Osteocyte (in vitro differentiated cells): ENCODE measurements around the gene GNB1. TPM values are rescaled to one million over a fixed set of nuclear protein-coding genes. Genes with fewer than 3 reads are reported as not detected.

Source experiments
- DNase-seq: peaks from one replicate; pipeline ENCODE4 v3.0.0; 2021; ENCODE audit warnings: mixed read lengths; ENCODE audit not compliant: unreplicated experiment; ENCODE audit errors: extremely low spot score
- H3K27ac Mint-ChIP-seq: one replicate; pipeline ENCODE4 v1.8.0; 2021; ENCODE audit warnings: mild to moderate bottlenecking, mixed read lengths; ENCODE audit not compliant: unreplicated experiment
- H3K27me3 Mint-ChIP-seq: one replicate; pipeline ENCODE4 v1.8.0; 2021; ENCODE audit warnings: mixed read lengths; ENCODE audit not compliant: unreplicated experiment
- H3K36me3 Mint-ChIP-seq: one replicate; pipeline ENCODE4 v1.8.0; 2021; ENCODE audit warnings: mixed read lengths; ENCODE audit not compliant: unreplicated experiment
- H3K4me1 Mint-ChIP-seq: one replicate; pipeline ENCODE4 v1.8.0; 2021; ENCODE audit warnings: mixed read lengths; ENCODE audit not compliant: unreplicated experiment
- H3K4me3 Mint-ChIP-seq: one replicate; pipeline ENCODE4 v1.8.0; 2021; ENCODE audit warnings: mild to moderate bottlenecking, moderate library complexity, mixed read lengths; ENCODE audit not compliant: unreplicated experiment
- H3K9me3 Mint-ChIP-seq: one replicate; pipeline ENCODE4 v1.8.0; 2021; ENCODE audit warnings: mixed read lengths; ENCODE audit not compliant: unreplicated experiment
- total RNA-seq: library from RNA; stranded (reverse); gene quantifications from 2 replicates; pipeline ENCODE4 v1.2.1, GENCODE V29; 2021
- TF ChIP-seq, protein P1 (sequence below): fragments of 200-600 bp; sonication (generic); IDR thresholded peaks from 2 replicates; pipeline ENCODE4 v1.5.0; 2021; ENCODE audit warnings: antibody characterized with exemption, mild to moderate bottlenecking, moderate library complexity

The GNB1 gene
- total RNA-seq, 1 donor from 2014 or later, result 407 TPM

DNA sequence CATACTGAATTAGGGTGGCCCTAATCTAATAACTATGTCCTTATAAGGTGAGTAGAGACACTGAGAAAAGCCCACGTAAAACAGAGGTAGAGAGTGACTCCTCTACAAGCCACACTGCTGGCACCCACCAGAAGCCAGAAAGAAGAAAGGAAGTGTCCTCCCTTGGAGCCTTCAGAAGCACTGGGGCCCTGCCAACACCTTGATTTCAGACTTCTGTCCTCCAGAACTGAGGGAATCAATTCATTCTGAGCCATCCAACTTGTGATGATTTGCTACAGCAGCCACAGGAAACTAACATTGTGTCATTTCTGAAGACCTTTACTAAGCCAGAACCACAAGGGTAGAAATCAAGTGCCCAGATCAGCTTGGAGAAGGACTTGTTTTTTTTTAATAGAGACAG is 15.0 kb downstream of the GNB1 start:
- Mint-ChIP-seq H3K4me1 (peaks cover 44% of the 10 kb centered on the region), H3K4me3 (no peak overlapping the region), H3K9me3 (no peaks in the 10 kb centered on the region), H3K27me3 (no peaks in the 10 kb centered on the region), H3K27ac (peak overlapping the region; percentile 44), H3K36me3 (peaks cover 6% of the 10 kb centered on the region)
- no peak for DNase-seq
- TF ChIP-seq, protein P1, sequence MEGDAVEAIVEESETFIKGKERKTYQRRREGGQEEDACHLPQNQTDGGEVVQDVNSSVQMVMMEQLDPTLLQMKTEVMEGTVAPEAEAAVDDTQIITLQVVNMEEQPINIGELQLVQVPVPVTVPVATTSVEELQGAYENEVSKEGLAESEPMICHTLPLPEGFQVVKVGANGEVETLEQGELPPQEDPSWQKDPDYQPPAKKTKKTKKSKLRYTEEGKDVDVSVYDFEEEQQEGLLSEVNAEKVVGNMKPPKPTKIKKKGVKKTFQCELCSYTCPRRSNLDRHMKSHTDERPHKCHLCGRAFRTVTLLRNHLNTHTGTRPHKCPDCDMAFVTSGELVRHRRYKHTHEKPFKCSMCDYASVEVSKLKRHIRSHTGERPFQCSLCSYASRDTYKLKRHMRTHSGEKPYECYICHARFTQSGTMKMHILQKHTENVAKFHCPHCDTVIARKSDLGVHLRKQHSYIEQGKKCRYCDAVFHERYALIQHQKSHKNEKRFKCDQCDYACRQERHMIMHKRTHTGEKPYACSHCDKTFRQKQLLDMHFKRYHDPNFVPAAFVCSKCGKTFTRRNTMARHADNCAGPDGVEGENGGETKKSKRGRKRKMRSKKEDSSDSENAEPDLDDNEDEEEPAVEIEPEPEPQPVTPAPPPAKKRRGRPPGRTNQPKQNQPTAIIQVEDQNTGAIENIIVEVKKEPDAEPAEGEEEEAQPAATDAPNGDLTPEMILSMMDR, result no peak

DNA sequence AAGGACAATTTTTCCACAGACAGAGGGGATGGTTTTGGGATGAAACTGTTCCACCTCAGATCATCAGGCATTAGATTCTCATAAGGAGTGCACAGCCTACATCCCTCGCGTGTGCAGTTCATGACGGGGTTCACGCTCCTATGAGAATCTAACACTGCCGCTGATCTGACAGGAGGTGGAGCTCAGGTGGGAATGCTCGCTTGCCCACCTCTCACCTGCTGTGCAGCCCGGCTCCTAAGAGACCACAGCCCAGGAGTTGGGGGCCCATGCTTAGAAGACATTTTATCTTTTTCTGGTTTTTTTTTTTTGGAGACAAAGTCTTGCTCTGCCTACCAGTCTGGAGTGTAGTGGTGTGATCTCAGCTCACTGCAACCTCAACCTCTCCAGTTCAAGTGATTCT is 16.0 kb downstream of the GNB1 start:
- Mint-ChIP-seq H3K4me3 (no peak overlapping the region), H3K9me3 (no peaks in the 10 kb centered on the region), H3K36me3 (peaks cover 6% of the 10 kb centered on the region), H3K27me3 (no peaks in the 10 kb centered on the region), H3K27ac (no peak overlapping the region), H3K4me1 (peaks cover 40% of the 10 kb centered on the region)
- TF ChIP-seq, protein P1, result no peak
- DNase-seq, result no peak

DNA sequence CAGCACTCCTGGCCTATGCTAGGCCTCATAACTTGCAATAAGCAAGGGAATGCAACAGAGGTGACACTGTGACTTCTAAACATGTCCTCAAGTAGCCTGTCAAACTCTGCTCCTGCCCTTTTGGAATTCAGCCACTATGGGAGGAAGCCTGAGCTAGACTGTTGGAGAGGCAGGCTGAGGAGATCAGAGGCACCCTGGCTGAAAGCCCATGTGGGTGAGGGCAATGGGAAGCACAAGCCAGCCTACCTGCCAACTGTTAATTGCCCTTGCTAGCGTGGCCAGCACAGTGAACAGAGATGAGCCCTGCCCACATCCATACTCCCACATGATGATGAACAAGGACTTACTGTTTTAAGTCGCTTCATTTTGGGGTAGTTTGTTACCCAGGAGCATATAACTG is 17.7 kb downstream of the GNB1 start:
- Mint-ChIP-seq H3K27me3 (no peaks in the 10 kb centered on the region), H3K4me1 (peaks cover 33% of the 10 kb centered on the region), H3K9me3 (no peaks in the 10 kb centered on the region), H3K36me3 (peaks cover 6% of the 10 kb centered on the region), H3K4me3 (no peak overlapping the region), H3K27ac (no peak overlapping the region)
- DNase-seq, result no peak
- TF ChIP-seq, protein P1, result no peak

DNA sequence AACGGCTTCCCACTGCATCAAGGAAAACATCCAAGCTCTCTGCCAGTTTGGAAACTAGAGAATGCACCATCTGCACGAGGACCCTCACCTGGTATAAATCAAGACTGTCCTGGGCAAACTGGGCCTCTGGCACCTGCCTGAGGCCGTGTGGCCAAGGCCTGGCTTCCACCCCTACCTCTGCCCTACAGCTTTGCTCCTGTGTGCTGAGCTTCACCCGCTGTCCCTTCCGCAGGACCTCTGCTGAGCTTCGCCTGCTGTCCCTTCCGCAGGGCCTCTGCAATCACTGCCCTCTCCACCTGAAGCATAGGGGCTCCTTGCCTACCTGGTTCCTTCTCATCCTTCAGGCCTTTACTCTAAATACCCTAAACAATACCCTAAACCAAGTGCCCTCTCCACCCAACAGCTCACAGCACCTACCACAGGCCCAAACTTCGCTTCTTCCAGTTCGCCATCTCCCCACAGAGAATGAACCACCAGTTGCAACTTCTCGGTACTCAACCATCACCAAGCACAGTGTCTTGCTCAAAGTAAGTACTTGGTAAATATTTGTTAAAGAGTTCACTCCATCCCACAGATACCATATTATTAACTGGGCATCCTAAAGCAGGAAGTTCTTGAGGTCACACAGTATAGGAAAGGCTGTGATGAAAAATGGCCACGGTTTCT is 18.4 kb downstream of the GNB1 start:
- no peak for DNase-seq
- TF ChIP-seq, protein P1, result no peak
- no peak overlapping the region for H3K4me3 Mint-ChIP-seq
- no peaks in the 10 kb centered on the region for H3K27me3 Mint-ChIP-seq
- H3K27ac Mint-ChIP-seq, result peak overlapping the region; percentile 11
- no peaks in the 10 kb centered on the region for H3K9me3 Mint-ChIP-seq
- H3K4me1 Mint-ChIP-seq, result peaks cover 28% of the 10 kb centered on the region
- H3K36me3 Mint-ChIP-seq, result peaks cover 6% of the 10 kb centered on the region

DNA sequence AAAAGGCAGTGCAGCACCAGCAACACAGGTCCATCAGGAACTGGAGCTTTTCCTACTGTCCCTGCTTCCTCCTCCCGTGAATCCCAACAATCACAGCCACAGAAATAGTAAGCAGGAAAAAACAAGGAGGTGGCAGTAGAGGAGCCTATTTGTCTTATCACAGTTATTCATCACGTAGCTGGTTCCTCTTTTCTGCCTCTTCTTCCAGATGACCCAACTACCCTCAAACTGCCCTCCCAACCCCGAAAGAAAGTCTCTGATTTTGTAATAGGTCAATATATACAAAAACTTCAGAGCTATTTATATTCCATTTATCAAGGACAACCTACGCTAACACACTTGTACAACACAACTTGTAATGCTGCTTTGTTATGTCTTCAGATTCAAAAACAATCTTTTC is 21.4 kb downstream of the GNB1 start:
- Mint-ChIP-seq H3K27me3 (no peaks in the 10 kb centered on the region), H3K27ac (peak overlapping the region; percentile 32), H3K36me3 (peaks cover 1% of the 10 kb centered on the region), H3K9me3 (no peaks in the 10 kb centered on the region), H3K4me3 (no peak overlapping the region), H3K4me1 (peaks cover 27% of the 10 kb centered on the region)
- no peak for DNase-seq
- TF ChIP-seq, protein P1, result no peak
